ENCODE data around the gene KCNJ10.

KCNJ10 gene

DNA sequence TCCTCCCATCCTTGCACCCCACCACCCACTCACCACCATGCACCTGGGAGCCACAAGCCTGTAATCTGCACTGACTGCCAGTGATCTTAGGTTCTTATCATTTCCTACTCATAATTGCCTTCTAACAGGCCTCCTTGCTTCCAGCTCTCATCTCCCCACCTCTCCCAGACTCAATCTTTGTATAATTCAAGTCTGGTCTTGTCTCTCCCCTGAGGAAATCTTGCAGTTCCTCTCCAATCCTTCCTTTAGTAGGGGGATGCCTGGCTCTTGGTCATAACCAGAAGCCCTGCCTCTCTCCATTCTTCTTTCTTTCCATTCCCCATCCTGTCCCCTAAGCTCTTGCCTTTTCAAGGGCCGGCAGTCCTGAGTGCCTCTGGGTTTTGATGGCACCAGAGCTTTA lies 66.0 kb downstream of the KCNJ10 start:
- DNase-seq (ENCODE audit: low spot score): no peak
- TF ChIP-seq, protein P1, sequence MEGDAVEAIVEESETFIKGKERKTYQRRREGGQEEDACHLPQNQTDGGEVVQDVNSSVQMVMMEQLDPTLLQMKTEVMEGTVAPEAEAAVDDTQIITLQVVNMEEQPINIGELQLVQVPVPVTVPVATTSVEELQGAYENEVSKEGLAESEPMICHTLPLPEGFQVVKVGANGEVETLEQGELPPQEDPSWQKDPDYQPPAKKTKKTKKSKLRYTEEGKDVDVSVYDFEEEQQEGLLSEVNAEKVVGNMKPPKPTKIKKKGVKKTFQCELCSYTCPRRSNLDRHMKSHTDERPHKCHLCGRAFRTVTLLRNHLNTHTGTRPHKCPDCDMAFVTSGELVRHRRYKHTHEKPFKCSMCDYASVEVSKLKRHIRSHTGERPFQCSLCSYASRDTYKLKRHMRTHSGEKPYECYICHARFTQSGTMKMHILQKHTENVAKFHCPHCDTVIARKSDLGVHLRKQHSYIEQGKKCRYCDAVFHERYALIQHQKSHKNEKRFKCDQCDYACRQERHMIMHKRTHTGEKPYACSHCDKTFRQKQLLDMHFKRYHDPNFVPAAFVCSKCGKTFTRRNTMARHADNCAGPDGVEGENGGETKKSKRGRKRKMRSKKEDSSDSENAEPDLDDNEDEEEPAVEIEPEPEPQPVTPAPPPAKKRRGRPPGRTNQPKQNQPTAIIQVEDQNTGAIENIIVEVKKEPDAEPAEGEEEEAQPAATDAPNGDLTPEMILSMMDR (IDR thresholded peaks at IDR 0.05; ENCODE audit: borderline replicate concordance, control extremely low read depth, extremely low read depth, insufficient read depth, missing control alignments): no peak
- in situ Hi-C loops (cut with MboI; ENCODE audit: low sequenced_read_pairs, unreplicated experiment): loop anchor here (10.0 to 25.0 kb wide), 2 partner anchors 69 to 217 kb away; partner anchors contain the start of gene DUSP23

DNA sequence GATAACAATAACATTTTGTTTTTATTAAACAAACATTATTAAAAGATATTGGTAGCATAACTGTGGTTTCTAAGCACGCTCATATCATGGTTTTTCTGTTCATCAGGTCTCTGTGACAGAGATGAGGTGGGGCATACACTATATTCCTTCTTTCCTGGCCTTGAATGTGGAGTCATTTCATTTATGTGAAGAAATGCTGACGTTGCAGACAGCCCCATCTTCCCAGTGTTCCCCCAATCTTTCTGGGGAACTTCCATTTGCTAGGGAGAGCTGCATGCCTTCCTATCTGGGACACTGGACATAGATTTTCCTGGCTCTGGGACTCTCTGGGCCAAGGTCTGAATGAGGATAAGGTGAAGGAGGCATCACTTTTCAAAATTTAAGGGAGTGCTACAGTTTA lies 68.5 kb downstream of the KCNJ10 start:
- DNase-seq (ENCODE audit: low spot score): no peak
- TF ChIP-seq, protein P1 (IDR thresholded peaks at IDR 0.05; ENCODE audit: borderline replicate concordance, control extremely low read depth, extremely low read depth, insufficient read depth, missing control alignments): no peak
- in situ Hi-C loops (cut with MboI; ENCODE audit: low sequenced_read_pairs, unreplicated experiment): loop anchor here (10.0 to 25.0 kb wide), 2 partner anchors 67 to 214 kb away; partner anchors contain the start of gene DUSP23

DNA sequence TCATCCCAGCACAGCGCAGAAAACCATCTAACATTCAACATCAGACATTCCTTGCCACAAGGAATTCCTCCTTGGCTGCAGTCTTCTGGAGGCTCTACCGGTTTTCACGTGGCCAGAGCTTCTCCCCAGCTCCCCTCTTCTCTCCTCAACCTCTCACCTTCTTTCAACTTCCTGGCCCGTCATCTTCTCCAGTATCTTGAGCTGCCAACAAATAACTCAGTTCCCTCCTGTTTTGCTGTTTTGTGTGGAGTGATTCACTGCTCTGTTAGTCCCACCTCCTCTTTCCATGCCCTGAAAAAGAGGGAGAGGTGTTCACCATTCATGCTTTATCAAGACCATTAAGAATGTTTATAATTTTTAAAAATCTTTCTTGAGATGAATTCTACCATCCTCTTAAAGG lies 70.8 kb downstream of the KCNJ10 start:
- DNase-seq (ENCODE audit: low spot score): no peak
- TF ChIP-seq, protein P1 (IDR thresholded peaks at IDR 0.05; ENCODE audit: borderline replicate concordance, control extremely low read depth, extremely low read depth, insufficient read depth, missing control alignments): no peak
- in situ Hi-C loops (cut with MboI; ENCODE audit: low sequenced_read_pairs, unreplicated experiment): no loop called here

DNA sequence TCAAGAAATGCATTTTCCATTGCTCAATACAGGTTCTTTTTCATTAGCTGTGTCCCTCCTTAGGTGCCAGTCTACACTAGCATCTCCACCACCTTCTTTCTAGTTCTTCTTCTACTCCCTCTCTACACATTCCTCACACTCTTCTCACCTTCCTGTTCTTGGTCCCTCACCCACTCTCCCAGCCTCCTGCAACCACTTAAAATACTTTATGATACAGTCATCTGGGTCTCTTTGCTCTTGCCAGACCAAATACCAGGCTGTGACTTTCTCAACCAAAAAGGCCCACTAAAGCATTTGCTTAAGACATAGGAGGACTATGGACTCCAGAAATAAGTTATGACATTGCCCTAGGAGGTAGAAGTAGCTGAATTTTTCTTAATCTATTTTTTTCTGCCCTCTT lies 73.3 kb downstream of the KCNJ10 start:
- in situ Hi-C loops (cut with MboI; ENCODE audit: low sequenced_read_pairs, unreplicated experiment): no loop called here
- no peak for DNase-seq (ENCODE audit: low spot score)
- TF ChIP-seq, protein P1 (IDR thresholded peaks at IDR 0.05; ENCODE audit: borderline replicate concordance, control extremely low read depth, extremely low read depth, insufficient read depth, missing control alignments): no peak

DNA sequence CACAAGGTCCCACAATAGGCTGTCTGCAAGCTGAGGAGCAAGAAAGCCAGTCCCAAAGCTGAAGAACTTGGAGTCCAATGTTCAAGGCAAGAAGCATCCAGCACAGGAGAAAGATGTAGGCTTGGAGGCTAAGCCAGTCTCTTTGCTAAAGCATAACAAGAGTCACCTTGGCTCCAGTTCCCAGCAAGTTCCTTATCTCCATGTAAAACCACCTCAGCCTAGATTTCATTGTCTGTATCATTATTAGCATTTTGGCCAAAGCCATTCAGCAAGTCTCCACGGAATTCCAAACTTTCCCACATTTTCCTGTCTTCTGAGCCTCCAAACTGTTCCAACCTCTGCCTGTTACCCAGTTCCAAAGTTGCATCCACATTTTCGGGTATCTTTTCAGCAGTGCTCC lies 75.1 kb downstream of the KCNJ10 start:
- in situ Hi-C loops (cut with MboI; ENCODE audit: low sequenced_read_pairs, unreplicated experiment): no loop called here
- TF ChIP-seq, protein P1 (IDR thresholded peaks at IDR 0.05; ENCODE audit: borderline replicate concordance, control extremely low read depth, extremely low read depth, insufficient read depth, missing control alignments): no peak
- DNase-seq (ENCODE audit: low spot score): no peak

DNA sequence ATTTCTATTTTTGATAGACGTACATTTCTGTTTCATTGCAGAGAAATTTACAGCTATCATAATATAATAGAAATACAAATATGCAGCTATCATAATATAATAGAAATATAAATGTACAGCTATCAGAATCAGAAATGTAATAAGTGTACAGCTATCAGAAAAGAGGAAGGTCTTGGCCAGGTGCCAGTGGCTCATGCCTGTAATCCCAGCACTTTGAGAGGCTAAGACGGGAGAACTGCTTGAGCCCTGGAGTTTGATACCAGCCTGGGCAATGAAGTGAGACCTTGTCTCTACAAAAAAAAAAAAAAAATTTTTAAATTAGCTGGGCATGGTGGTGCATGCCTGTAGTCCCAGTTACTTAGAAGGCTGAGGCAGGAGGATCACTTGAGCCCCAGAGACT lies 76.0 kb downstream of the KCNJ10 start:
- TF ChIP-seq, protein P1 (IDR thresholded peaks at IDR 0.05; ENCODE audit: borderline replicate concordance, control extremely low read depth, extremely low read depth, insufficient read depth, missing control alignments): no peak
- no peak for DNase-seq (ENCODE audit: low spot score)
- in situ Hi-C loops (cut with MboI; ENCODE audit: low sequenced_read_pairs, unreplicated experiment): no loop called here

DNA sequence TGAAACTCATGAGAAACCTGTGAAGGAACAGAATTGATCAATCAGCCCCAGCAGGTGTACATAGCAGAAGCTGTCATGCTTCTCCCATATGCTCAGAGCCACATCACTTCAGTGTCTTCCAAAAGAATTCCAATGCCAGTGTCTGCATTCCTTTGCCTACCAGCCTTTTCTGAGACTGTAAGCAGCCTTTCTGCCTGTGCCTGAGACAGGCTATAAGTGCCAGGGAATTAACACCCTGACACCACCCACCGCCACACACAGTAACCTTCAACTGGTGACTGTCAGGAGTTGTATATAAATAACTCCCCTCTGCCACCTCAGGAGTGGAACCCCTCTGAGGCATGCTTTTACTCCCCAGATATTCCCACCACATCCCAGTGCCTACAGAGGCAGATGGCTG lies 77.8 kb downstream of the KCNJ10 start:
- in situ Hi-C loops (cut with MboI; ENCODE audit: low sequenced_read_pairs, unreplicated experiment): no loop called here
- TF ChIP-seq, protein P1 (IDR thresholded peaks at IDR 0.05; ENCODE audit: borderline replicate concordance, control extremely low read depth, extremely low read depth, insufficient read depth, missing control alignments): no peak
- no peak for DNase-seq (ENCODE audit: low spot score)
